Stimulated activated effector memory CD8-positive, alpha-beta T cell treated with anti-CD3 and anti-CD28 coated beads, Interleukin-12 subunit alpha, Interleukin-12 subunit beta, amount 100 ng/mL, for 72 hours (primary cell): ENCODE data around the gene OGDH.
"Not testable (repeated sequence)": the region's sequence is repeated elsewhere in the genome, so short reads cannot be mapped to it uniquely, and the experiment has no call there.

Source experiments
- ATAC-seq: fragments of 150-1000 bp; cut with Tn5 transposase; 2 replicates; pipeline ENCODE4 v1.10.0; 2021
- DNase-seq, 2 donors: peaks; one replicate each; pipeline ENCODE4 v3.0.0; 2021 to 2022; ENCODE audit warnings: low spot score in 2 of 2
- H3K27ac Mint-ChIP-seq: one replicate; pipeline ENCODE4 v1.8.0; 2022; ENCODE audit warnings: mild to moderate bottlenecking, mixed read lengths
- H3K36me3 Mint-ChIP-seq: one replicate; pipeline ENCODE4 v1.8.0; 2022; ENCODE audit warnings: mild to moderate bottlenecking, mixed read lengths
- H3K4me1 Mint-ChIP-seq: one replicate; pipeline ENCODE4 v1.8.0; 2022; ENCODE audit warnings: mixed read lengths
- H3K4me3 Mint-ChIP-seq: one replicate; pipeline ENCODE4 v1.8.0; 2022; ENCODE audit warnings: mild to moderate bottlenecking, mixed read lengths
- H3K9me3 Mint-ChIP-seq: one replicate; pipeline ENCODE4 v1.8.0; 2022; ENCODE audit warnings: mixed read lengths

The OGDH gene

GRCh38 chr7:44606341-44607140, at the start of gene OGDH:
TSS of gene OGDH (plus strand) at chr7:44606627. CDS start at chr7:44624344, 17,717 bp downstream.
- peak within 1 kb of the TSS; percentile 94 for H3K4me3 Mint-ChIP-seq
- DNase-seq (peak; percentile 100), ATAC-seq (peak; percentile 98)
- H3K36me3 Mint-ChIP-seq = peaks cover 34% of the 10 kb centered on the region
- no peaks in the 10 kb centered on the region for H3K9me3 Mint-ChIP-seq
- peaks cover 42% of the 10 kb centered on the region for H3K4me1 Mint-ChIP-seq
- peak within 1 kb of the TSS; percentile 99 for H3K27ac Mint-ChIP-seq

- H3K27ac Mint-ChIP-seq = no peak overlapping the region
- no peaks in the 10 kb centered on the region for H3K9me3 Mint-ChIP-seq
- no peak overlapping the region for H3K4me3 Mint-ChIP-seq
- DNase-seq = no peak
- ATAC-seq = no peak
- H3K4me1 Mint-ChIP-seq = no peaks in the 10 kb centered on the region
- peaks cover 5% of the 10 kb centered on the region for H3K36me3 Mint-ChIP-seq
These were observed 48.9 kb upstream of the OGDH start for GRCh38 chr7:44557485-44557884.

- DNase-seq (no peak), ATAC-seq (no peak)
- Mint-ChIP-seq H3K4me3 (no peak overlapping the region), H3K4me1 (no peaks in the 10 kb centered on the region), H3K9me3 (no peaks in the 10 kb centered on the region), H3K36me3 (peaks cover 22% of the 10 kb centered on the region), H3K27ac (peak overlapping the region; percentile 37)
These were observed 46.9 kb upstream of the OGDH start for GRCh38 chr7:44559485-44559884.

DNA sequence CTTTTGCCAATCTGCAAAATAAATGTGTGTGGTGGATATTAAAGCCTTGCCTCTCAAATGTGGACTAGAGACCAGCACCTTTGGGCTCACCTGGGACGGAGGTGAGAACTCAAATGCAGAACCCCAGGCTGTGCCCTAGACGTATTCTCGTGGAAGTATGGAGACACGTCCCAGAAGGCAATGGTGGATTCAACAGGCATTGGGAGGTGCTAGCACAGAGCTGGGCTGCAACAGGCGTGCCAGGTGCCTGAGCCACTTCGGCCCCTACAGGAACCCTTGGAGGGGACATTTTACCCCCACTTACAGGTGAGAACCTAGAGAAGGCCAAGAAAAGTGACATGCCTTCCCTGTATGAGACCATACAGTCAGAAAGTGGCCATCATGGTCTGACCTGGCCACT, 44.9 kb upstream of the OGDH start:
- peaks cover 10% of the 10 kb centered on the region for H3K4me1 Mint-ChIP-seq
- ATAC-seq = no peak
- H3K36me3 Mint-ChIP-seq = peaks cover 41% of the 10 kb centered on the region
- no peak overlapping the region for H3K27ac Mint-ChIP-seq
- no peak overlapping the region for H3K4me3 Mint-ChIP-seq
- no peak for DNase-seq
- no peaks in the 10 kb centered on the region for H3K9me3 Mint-ChIP-seq

GRCh38 chr7:44561962-44562621, 44.3 kb upstream of the OGDH start:
- no peaks in the 10 kb centered on the region for H3K9me3 Mint-ChIP-seq
- H3K4me1 Mint-ChIP-seq = peaks cover 16% of the 10 kb centered on the region
- H3K27ac Mint-ChIP-seq = no peak overlapping the region
- ATAC-seq (no peak), DNase-seq (no peak)
- peaks cover 47% of the 10 kb centered on the region for H3K36me3 Mint-ChIP-seq
- no peak overlapping the region for H3K4me3 Mint-ChIP-seq

DNA sequence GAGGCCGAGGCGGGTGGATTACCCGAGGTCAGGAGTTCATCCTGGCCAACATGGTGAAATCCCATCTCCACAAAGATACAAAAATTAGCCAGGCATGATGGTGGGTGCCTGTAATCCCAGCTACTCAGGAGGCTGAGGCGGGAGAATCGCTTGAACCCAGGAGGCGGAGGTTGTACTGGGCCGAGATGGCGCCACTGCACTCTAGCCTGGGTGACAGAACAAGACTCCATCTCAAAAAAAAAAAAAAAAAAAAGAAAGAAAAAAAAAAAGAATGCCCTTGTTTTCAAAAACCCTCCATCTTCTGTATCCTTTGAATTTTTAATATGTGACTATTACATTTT, 43.8 kb upstream of the OGDH start:
- H3K4me3 Mint-ChIP-seq, DNase-seq, H3K27ac Mint-ChIP-seq, ATAC-seq, H3K9me3 Mint-ChIP-seq: not testable (repeated sequence)
- peaks cover 21% of the 10 kb centered on the region for H3K4me1 Mint-ChIP-seq
- H3K36me3 Mint-ChIP-seq = peaks cover 52% of the 10 kb centered on the region

GRCh38 chr7:44563171-44563679, 43.2 kb upstream of the OGDH start:
- H3K4me1 Mint-ChIP-seq = peaks cover 25% of the 10 kb centered on the region
- H3K4me3 Mint-ChIP-seq = no peak overlapping the region
- H3K36me3 Mint-ChIP-seq = peaks cover 58% of the 10 kb centered on the region
- DNase-seq (no peak), ATAC-seq (no peak)
- peak overlapping the region; percentile 81 for H3K27ac Mint-ChIP-seq
- no peaks in the 10 kb centered on the region for H3K9me3 Mint-ChIP-seq

- Mint-ChIP-seq H3K36me3 (peaks cover 72% of the 10 kb centered on the region), H3K27ac (no peak overlapping the region), H3K9me3 (no peaks in the 10 kb centered on the region), H3K4me1 (peaks cover 30% of the 10 kb centered on the region), H3K4me3 (no peak overlapping the region)
- DNase-seq (no peak), ATAC-seq (no peak)
These were observed 41.8 kb upstream of the OGDH start for GRCh38 chr7:44564606-44565005.

GRCh38 chr7:44565097-44565794, 41.2 kb upstream of the OGDH start:
- Mint-ChIP-seq H3K4me3 (no peak overlapping the region), H3K36me3 (peaks cover 79% of the 10 kb centered on the region)

GRCh38 chr7:44565795-44566559, 40.5 kb upstream of the OGDH start:
- peaks cover 30% of the 10 kb centered on the region for H3K4me1 Mint-ChIP-seq
- H3K27ac Mint-ChIP-seq = peak overlapping the region; percentile 90
- ATAC-seq = peak; percentile 57
- no peak overlapping the region for H3K4me3 Mint-ChIP-seq
- no peak for DNase-seq
- H3K36me3 Mint-ChIP-seq = peaks cover 82% of the 10 kb centered on the region
- no peaks in the 10 kb centered on the region for H3K9me3 Mint-ChIP-seq

More at GRCh38 chr7:44565097-44565794, 41.2 kb upstream of the OGDH start:
- Mint-ChIP-seq H3K4me1 (peaks cover 30% of the 10 kb centered on the region), H3K9me3 (no peaks in the 10 kb centered on the region), H3K27ac (peak overlapping the region; percentile 90)
- peak; percentile 56 to 83 for DNase-seq
- ATAC-seq = peak; percentile 84

DNA sequence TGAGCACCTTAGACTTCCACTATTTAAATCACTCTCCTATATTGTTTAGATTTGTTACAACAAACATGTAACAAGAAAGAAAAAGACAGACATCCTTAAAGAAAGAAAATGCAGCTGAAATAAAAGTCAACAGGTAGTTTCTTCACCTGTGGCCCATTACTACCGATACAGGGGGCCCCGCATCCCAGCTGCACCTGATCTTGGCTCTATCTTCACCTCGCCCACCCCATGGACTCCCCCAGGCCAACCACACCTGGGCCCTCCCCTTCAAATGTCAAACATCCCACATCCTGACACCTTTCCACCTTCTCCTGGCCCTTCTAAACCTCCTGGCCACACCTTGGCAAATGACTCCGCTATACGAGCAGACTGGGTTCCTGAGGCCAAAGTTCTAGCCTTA, 39.7 kb upstream of the OGDH start:
- DNase-seq = no peak
- ATAC-seq = no peak
- H3K36me3 Mint-ChIP-seq = peaks cover 88% of the 10 kb centered on the region
- H3K9me3 Mint-ChIP-seq = no peaks in the 10 kb centered on the region
- no peak overlapping the region for H3K4me3 Mint-ChIP-seq
- H3K27ac Mint-ChIP-seq = peak overlapping the region; percentile 59
- peaks cover 30% of the 10 kb centered on the region for H3K4me1 Mint-ChIP-seq

- Mint-ChIP-seq H3K27ac (peak overlapping the region; percentile 59), H3K4me1 (peaks cover 36% of the 10 kb centered on the region), H3K9me3 (no peaks in the 10 kb centered on the region), H3K4me3 (no peak overlapping the region), H3K36me3 (peaks cover 99% of the 10 kb centered on the region)
- DNase-seq (no peak), ATAC-seq (no peak)
These were observed 38.5 kb upstream of the OGDH start for GRCh38 chr7:44567884-44568283.

- H3K9me3 Mint-ChIP-seq = no peaks in the 10 kb centered on the region
- no peak for DNase-seq
- ATAC-seq = no peak
- H3K27ac Mint-ChIP-seq = no peak overlapping the region
- no peak overlapping the region for H3K4me3 Mint-ChIP-seq
- peaks cover 45% of the 10 kb centered on the region for H3K4me1 Mint-ChIP-seq
- peaks cover 99% of the 10 kb centered on the region for H3K36me3 Mint-ChIP-seq
These were observed 37.5 kb upstream of the OGDH start for GRCh38 chr7:44568771-44569560.

GRCh38 chr7:44569959-44570358, 36.5 kb upstream of the OGDH start:
- H3K27ac Mint-ChIP-seq = no peak overlapping the region
- no peak overlapping the region for H3K4me3 Mint-ChIP-seq
- peaks cover 93% of the 10 kb centered on the region for H3K36me3 Mint-ChIP-seq
- H3K9me3 Mint-ChIP-seq = no peaks in the 10 kb centered on the region
- no peak for ATAC-seq
- H3K4me1 Mint-ChIP-seq = peaks cover 54% of the 10 kb centered on the region
- DNase-seq = no peak
